ENCODE measurements around the gene ZFP92. TPM values are rescaled to one million over a fixed set of nuclear protein-coding genes. Genes with fewer than 3 reads are reported as not detected.
"Not testable (repeated sequence)": the region's sequence is repeated elsewhere in the genome, so short reads cannot be mapped to it uniquely, and the experiment has no call there.

ZFP92 gene
- total RNA-seq, 1 donor from 2014 or later: 0.27 TPM

- peaks cover 7% of the 10 kb centered on the region for H3K4me1 ChIP-seq (ENCODE audit: insufficient read depth, low read length)
- Mint-ChIP-seq H3K36me3 (ENCODE audit: low read depth, unreplicated experiment) (no peaks in the 10 kb centered on the region), H3K4me3 (ENCODE audit: unreplicated experiment) (no peak overlapping the region), H3K9me3 (ENCODE audit: unreplicated experiment) (no peaks in the 10 kb centered on the region), H3K4me1 (ENCODE audit: low read depth, unreplicated experiment) (peaks cover 2% of the 10 kb centered on the region), H3K27ac (ENCODE audit: unreplicated experiment) (no peak overlapping the region), H3K27me3 (ENCODE audit: low read depth, unreplicated experiment) (no peaks in the 10 kb centered on the region)
- no peak overlapping the region for H3K27ac ChIP-seq (ENCODE audit: low read depth, low read length)
- H3K9me3 ChIP-seq (ENCODE audit: insufficient read depth, low read depth, low read length): no peaks in the 10 kb centered on the region
- peak overlapping the region; percentile 58 for H3K9ac ChIP-seq (ENCODE audit: low read length)
- H3K4me3 ChIP-seq (ENCODE audit: insufficient read depth, low read depth, low read length): no peak overlapping the region
- TF ChIP-seq CTCF (IDR thresholded peaks at IDR 0.05; ENCODE audit: insufficient read depth, low read depth, low read length): no peak
- TF ChIP-seq EZH2 (IDR thresholded peaks at IDR 0.05; ENCODE audit: insufficient read depth, low read length): no peak
- FAIRE-seq (peak; percentile 93), DNase-seq (ENCODE audit: low read depth) (no peak)
- H3K79me2 ChIP-seq (ENCODE audit: insufficient read depth, low read length): no peaks in the 10 kb centered on the region
- no peaks in the 10 kb centered on the region for H3K36me3 ChIP-seq (ENCODE audit: insufficient read depth, low read length)
- H3K27me3 ChIP-seq (ENCODE audit: insufficient read depth, low read length): no peaks in the 10 kb centered on the region
- H2AFZ ChIP-seq (ENCODE audit: low read depth, low read length): no peak overlapping the region
- H3K4me2 ChIP-seq (ENCODE audit: low read length): peak overlapping the region; percentile 69
- H4K20me1 ChIP-seq (ENCODE audit: insufficient read depth, low read length): no peaks in the 10 kb centered on the region
These were observed 28.4 kb upstream of the ZFP92 start for GRCh38 chrX:153382563-153383482.

- Histone ChIP-seq H3K4me2 (ENCODE audit: low read length) (no peak overlapping the region), H3K9ac (ENCODE audit: low read length) (no peak overlapping the region), H3K4me3 (ENCODE audit: insufficient read depth, low read depth, low read length) (no peak overlapping the region), H3K27ac (ENCODE audit: low read depth, low read length) (no peak overlapping the region), H2AFZ (ENCODE audit: low read depth, low read length) (no peak overlapping the region), H3K9me3 (ENCODE audit: insufficient read depth, low read depth, low read length) (no peaks in the 10 kb centered on the region), H3K4me1 (ENCODE audit: insufficient read depth, low read length) (peaks cover 7% of the 10 kb centered on the region), H3K27me3 (ENCODE audit: insufficient read depth, low read length) (no peaks in the 10 kb centered on the region), H3K79me2 (ENCODE audit: insufficient read depth, low read length) (no peaks in the 10 kb centered on the region), H3K36me3 (ENCODE audit: insufficient read depth, low read length) (no peaks in the 10 kb centered on the region), H4K20me1 (ENCODE audit: insufficient read depth, low read length) (no peaks in the 10 kb centered on the region)
- FAIRE-seq: no peak
- H3K4me1 Mint-ChIP-seq (ENCODE audit: low read depth, unreplicated experiment): peaks cover 2% of the 10 kb centered on the region
- DNase-seq (ENCODE audit: low read depth): no peak
- TF ChIP-seq CTCF (IDR thresholded peaks at IDR 0.05; ENCODE audit: insufficient read depth, low read depth, low read length) (no peak), EZH2 (IDR thresholded peaks at IDR 0.05; ENCODE audit: insufficient read depth, low read length) (no peak)
- no peaks in the 10 kb centered on the region for H3K36me3 Mint-ChIP-seq (ENCODE audit: low read depth, unreplicated experiment)
- no peak overlapping the region for H3K4me3 Mint-ChIP-seq (ENCODE audit: unreplicated experiment)
- H3K27ac Mint-ChIP-seq (ENCODE audit: unreplicated experiment): no peak overlapping the region
- H3K9me3 Mint-ChIP-seq (ENCODE audit: unreplicated experiment): no peaks in the 10 kb centered on the region
- no peaks in the 10 kb centered on the region for H3K27me3 Mint-ChIP-seq (ENCODE audit: low read depth, unreplicated experiment)
These were observed 26.9 kb upstream of the ZFP92 start for GRCh38 chrX:153384390-153384789.

- H3K9ac ChIP-seq (ENCODE audit: low read length): not testable (repeated sequence)
These were observed 26.3 kb upstream of the ZFP92 start for GRCh38 chrX:153384973-153385372.

More at GRCh38 chrX:153384973-153385372, 26.3 kb upstream of the ZFP92 start:
- not testable (repeated sequence) for H3K4me1 ChIP-seq (ENCODE audit: insufficient read depth, low read length); H3K4me3 Mint-ChIP-seq (ENCODE audit: unreplicated experiment); H3K79me2 ChIP-seq (ENCODE audit: insufficient read depth, low read length); H3K9me3 Mint-ChIP-seq (ENCODE audit: unreplicated experiment); H3K4me1 Mint-ChIP-seq (ENCODE audit: low read depth, unreplicated experiment); H3K27me3 ChIP-seq (ENCODE audit: insufficient read depth, low read length); H3K9me3 ChIP-seq (ENCODE audit: insufficient read depth, low read depth, low read length); FAIRE-seq; DNase-seq (ENCODE audit: low read depth); H3K27ac ChIP-seq (ENCODE audit: low read depth, low read length); H2AFZ ChIP-seq (ENCODE audit: low read depth, low read length); H4K20me1 ChIP-seq (ENCODE audit: insufficient read depth, low read length); H3K27me3 Mint-ChIP-seq (ENCODE audit: low read depth, unreplicated experiment); H3K36me3 ChIP-seq (ENCODE audit: insufficient read depth, low read length); H3K4me2 ChIP-seq (ENCODE audit: low read length); H3K27ac Mint-ChIP-seq (ENCODE audit: unreplicated experiment); H3K36me3 Mint-ChIP-seq (ENCODE audit: low read depth, unreplicated experiment); H3K4me3 ChIP-seq (ENCODE audit: insufficient read depth, low read depth, low read length)

All from astrocyte (in vitro differentiated cells and primary cell).